Neural cell (in vitro differentiated cells): ENCODE measurements around the gene MSANTD7.

Experiments used
- CTCF ChIP-seq: fragments of 450-650 bp; IDR thresholded peaks from 2 replicates; pipeline ENCODE4 v1.5.1; 2014; ENCODE audit warnings: antibody characterized with exemption, mild to moderate bottlenecking, moderate library complexity; ENCODE audit not compliant: poor library complexity, severe bottlenecking
- EP300 ChIP-seq: fragments of 450-650 bp; conservative IDR thresholded peaks from 2 replicates; pipeline ENCODE4 v1.6.1; 2014; ENCODE audit warnings: antibody characterized with exemption, mild to moderate bottlenecking, moderate library complexity; ENCODE audit not compliant: poor library complexity, severe bottlenecking
- EZH2 ChIP-seq: fragments of 200-600, 300-800 bp; shearing (Covaris generic), sonication (generic); IDR thresholded peaks from 2 replicates; pipeline ENCODE4 v1.6.1; 2014; ENCODE audit warnings: antibody characterized with exemption, low read length, borderline replicate concordance, mild to moderate bottlenecking; ENCODE audit not compliant: insufficient read depth, poor library complexity, severe bottlenecking
- POLR2AphosphoS5 ChIP-seq: IDR thresholded peaks from 2 replicates; pipeline ENCODE4 v1.6.1; 2012
- RAD21 ChIP-seq: fragments of 450-650 bp; conservative IDR thresholded peaks from 2 replicates; pipeline ENCODE4 v1.6.1; 2014; ENCODE audit warnings: antibody characterized with exemption, mild to moderate bottlenecking, moderate library complexity
- SMC3 ChIP-seq: fragments of 450-650 bp; conservative IDR thresholded peaks from 2 replicates; pipeline ENCODE4 v1.6.1; 2014; ENCODE audit warnings: antibody characterized with exemption, mild to moderate bottlenecking, moderate library complexity; ENCODE audit not compliant: poor library complexity
- TAF1 ChIP-seq: IDR thresholded peaks from 2 replicates; pipeline ENCODE4 v1.6.1; 2012; ENCODE audit warnings: low read depth
- TF ChIP-seq, protein P1 (sequence below): IDR thresholded peaks from 2 replicates; pipeline ENCODE4 v1.6.1; 2012; ENCODE audit warnings: borderline replicate concordance

- TF ChIP-seq TAF1 (no peak), EZH2 (no peak), RAD21 (no peak), CTCF (no peak), EP300 (no peak), SMC3 (no peak), POLR2AphosphoS5 (no peak)
- TF ChIP-seq, protein P1, sequence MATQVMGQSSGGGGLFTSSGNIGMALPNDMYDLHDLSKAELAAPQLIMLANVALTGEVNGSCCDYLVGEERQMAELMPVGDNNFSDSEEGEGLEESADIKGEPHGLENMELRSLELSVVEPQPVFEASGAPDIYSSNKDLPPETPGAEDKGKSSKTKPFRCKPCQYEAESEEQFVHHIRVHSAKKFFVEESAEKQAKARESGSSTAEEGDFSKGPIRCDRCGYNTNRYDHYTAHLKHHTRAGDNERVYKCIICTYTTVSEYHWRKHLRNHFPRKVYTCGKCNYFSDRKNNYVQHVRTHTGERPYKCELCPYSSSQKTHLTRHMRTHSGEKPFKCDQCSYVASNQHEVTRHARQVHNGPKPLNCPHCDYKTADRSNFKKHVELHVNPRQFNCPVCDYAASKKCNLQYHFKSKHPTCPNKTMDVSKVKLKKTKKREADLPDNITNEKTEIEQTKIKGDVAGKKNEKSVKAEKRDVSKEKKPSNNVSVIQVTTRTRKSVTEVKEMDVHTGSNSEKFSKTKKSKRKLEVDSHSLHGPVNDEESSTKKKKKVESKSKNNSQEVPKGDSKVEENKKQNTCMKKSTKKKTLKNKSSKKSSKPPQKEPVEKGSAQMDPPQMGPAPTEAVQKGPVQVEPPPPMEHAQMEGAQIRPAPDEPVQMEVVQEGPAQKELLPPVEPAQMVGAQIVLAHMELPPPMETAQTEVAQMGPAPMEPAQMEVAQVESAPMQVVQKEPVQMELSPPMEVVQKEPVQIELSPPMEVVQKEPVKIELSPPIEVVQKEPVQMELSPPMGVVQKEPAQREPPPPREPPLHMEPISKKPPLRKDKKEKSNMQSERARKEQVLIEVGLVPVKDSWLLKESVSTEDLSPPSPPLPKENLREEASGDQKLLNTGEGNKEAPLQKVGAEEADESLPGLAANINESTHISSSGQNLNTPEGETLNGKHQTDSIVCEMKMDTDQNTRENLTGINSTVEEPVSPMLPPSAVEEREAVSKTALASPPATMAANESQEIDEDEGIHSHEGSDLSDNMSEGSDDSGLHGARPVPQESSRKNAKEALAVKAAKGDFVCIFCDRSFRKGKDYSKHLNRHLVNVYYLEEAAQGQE, result no peak
These were observed 14.1 kb upstream of the MSANTD7 start for GRCh38 chr10:14823966-14824365.
